HG03060 (cell line): Measurements from ENCODE around the gene OR2AK2.
A peak's percentile ranks its signal among the peaks of the same experiment; 100 is the strongest.

Source experiments
- ATAC-seq: cut with Tn5 transposase; IDR thresholded peaks from one replicate; pipeline ENCODE4 v1.9.1; 2021; ENCODE audit warnings: low read depth, moderate number of reproducible peaks; ENCODE audit not compliant: unreplicated experiment

Gene OR2AK2, protein sequence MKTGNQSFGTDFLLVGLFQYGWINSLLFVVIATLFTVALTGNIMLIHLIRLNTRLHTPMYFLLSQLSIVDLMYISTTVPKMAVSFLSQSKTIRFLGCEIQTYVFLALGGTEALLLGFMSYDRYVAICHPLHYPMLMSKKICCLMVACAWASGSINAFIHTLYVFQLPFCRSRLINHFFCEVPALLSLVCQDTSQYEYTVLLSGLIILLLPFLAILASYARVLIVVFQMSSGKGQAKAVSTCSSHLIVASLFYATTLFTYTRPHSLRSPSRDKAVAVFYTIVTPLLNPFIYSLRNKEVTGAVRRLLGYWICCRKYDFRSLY

DNA sequence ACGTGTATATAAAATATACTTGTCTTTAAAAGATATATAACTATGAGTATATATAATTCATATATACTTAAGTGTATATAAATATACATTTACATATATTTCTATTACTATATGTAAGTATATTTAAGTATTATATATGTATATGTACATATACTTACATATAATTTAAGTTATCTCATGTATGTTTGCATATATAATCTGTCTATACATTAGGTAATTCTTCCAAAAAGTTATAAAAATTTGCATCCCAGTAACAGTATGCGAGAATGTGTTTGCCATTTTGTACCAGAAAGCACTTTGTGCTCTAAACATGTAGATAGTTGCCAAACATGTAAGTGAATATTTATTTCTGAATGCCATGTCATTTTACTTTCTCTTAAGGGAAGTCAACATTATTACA lies at the start of gene OR2AK2:
Gene OR2AK2 (plus strand): TSS at position 301 of the 400 bp plus-strand sequence. CDS start 144 bp downstream, outside the sequence.
- ATAC-seq, result no peak

DNA sequence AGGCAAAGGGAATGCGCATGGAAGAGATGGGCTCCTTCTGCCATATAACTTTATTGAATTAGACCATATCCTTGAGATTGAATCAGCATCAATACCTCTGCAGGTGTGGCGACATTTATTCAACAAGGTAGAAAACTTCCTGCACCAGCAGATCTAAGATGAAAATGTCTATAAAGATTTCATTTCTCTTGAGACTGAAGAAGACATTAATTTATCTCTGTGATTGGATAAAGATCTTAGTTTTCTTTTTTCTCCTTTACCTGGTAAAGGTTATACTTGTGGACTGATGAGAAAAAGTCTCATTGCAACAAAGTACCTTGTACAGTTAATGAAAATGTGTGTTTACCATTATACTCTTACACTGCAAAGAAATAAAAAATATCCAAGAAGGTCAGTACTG lies 45.1 kb upstream of the OR2AK2 start, which contains the start of gene OR2T8:
Gene OR2T8 (plus strand): TSS at position 301 of the 400 bp plus-strand sequence. CDS start 766 bp downstream, outside the sequence.
- no peak for ATAC-seq

DNA sequence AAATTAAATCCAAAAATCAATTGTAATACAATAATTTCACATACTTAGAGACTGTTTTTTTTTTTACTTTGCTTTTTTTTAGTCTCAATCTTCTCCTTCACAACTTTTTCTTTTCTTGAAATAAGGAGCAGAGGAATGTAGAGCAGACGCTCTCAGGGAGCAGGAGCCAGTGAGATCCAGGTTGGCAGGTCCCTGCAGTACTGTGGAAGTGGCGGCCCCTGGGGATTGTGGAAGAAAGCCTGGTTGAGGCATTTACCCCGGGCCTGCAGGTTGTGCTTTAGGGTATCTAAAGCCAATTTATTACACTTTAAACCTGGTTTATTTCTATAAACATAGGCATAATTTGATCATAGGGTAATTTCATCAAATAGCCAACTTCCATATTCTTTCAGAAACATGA lies 41.1 kb upstream of the OR2AK2 start:
- ATAC-seq, result no peak

DNA sequence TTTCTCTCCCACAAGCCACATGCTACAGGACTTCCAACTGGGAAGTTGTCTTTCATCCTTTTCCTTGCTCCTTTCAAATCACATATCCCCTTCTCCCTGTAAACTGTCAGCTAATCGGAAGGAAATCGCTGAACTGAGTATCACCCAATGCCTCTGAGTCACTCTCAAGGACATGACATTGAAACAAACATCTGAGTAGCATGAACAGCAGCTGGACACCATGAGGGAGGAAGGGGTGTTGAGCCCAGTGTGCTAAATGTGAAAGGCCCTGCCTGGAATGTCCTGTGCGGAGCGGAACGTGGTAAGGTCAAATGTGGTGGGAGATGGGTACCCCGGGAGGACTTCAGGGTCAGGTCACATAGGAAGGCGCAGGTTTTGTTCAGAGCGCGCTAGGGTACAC lies 40.2 kb upstream of the OR2AK2 start, which contains the start of gene OR2AJ1:
Gene OR2AJ1 (plus strand): TSS at position 22 of the 400 bp plus-strand sequence. CDS start 8,880 bp downstream, outside the sequence.
- no peak for ATAC-seq

DNA sequence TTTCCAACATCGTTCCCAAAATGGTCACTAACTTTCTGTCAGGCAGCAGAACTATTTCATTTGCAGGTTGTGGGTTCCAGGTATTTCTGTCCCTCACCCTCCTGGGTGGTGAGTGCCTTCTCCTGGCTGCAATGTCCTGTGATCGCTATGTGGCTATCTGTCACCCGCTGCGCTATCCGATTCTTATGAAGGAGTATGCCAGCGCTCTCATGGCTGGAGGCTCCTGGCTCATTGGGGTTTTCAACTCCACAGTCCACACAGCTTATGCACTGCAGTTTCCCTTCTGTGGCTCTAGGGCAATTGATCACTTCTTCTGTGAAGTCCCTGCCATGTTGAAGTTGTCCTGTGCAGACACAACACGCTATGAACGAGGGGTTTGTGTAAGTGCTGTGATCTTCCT lies 31.0 kb upstream of the OR2AK2 start:
- no peak for ATAC-seq

DNA sequence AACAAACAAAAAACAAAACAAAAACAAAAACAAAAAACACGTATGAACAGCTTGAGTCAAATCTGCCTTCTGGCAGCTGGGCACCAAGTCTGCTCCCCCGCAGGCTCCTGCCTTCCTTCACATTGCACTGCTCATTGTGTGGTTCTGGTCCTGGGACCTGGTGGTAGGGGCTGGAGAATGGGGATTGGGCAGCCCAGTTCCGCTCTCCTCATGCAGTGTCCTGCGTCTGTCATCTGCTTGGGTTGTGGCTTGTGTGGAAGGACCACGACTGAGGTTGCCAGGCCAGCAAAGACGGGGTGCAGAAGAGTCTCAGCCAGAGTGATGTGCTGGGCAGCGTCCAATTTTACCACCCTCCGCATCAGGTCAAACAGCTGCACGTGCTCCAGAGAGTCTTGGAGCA lies 29.3 kb upstream of the OR2AK2 start:
- no peak for ATAC-seq

DNA sequence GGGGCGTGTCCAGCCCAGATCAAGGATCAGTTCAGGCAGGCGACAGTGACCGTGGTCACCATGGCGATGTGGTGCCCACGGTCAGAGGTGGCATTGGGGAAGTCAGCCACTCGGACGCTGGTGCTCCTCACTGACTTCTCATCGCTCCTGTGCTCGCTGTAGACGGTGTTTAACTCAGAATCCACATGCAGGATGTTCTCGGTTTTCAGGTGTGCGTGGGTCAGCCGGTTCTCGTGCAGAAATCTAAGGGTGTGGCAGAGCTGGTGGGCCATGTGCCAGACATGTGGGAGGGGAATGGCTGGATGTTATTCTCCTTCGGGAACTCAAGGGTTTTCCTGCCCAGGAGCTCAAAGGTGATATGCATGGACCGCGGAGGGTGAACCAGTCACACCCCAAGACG lies 28.6 kb upstream of the OR2AK2 start:
- ATAC-seq, result no peak

DNA sequence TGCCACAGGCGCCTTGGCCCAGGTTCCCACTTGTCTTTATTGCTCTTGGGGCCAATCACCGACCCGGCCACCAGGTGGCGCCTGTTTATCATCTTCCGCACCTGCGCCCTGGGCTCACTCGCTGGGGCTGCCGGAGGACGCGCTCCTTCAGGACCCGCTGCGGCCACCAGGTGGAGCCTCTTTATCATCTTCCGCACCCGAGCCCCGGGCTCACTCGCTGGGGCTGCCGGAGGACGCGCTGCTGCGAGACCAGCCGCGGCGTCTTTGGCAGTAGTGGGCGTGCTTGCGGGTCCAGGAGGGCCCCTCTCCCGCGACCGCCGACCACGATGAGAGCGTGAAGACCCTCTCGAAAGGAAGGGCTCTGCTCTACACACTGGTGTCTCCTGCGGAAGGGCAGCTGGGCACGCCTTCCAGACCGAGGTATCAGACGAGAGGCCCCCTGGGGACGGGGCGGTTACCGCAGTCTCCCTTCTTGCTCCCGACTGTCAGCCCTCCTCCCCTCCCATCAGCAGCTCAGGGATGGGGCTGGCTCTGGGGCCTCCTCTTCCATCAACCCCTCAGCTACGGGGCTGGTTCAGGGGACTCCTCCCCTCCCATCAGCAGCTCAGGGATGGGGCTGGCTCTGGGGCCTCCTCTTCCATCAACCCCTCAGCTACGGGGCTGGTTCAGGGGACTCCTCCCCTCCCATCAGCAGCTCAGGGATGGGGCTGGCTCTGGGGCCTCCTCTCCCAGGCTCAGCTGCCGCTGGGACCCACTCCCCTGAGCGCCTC lies 27.9 kb upstream of the OR2AK2 start:
- peak; percentile 99 for ATAC-seq

DNA sequence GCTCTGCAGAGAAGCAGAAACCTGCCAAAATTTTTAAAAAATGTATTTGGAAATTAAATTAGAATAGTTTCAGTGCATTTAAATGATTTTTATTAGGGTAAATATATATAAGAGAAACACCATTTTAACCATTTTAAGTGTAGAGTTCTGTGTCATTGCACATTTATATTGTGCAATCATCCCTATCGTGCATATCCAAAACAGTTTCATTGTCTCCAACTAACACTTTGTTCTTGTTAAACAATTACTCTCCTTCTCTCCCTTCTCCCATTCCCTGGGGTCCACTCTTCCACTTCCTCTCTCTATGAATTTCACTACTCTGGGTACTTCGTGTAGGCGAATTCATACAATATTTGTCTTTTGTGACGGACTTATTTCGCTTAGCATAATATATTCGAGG lies 22.4 kb upstream of the OR2AK2 start:
- no peak for ATAC-seq

DNA sequence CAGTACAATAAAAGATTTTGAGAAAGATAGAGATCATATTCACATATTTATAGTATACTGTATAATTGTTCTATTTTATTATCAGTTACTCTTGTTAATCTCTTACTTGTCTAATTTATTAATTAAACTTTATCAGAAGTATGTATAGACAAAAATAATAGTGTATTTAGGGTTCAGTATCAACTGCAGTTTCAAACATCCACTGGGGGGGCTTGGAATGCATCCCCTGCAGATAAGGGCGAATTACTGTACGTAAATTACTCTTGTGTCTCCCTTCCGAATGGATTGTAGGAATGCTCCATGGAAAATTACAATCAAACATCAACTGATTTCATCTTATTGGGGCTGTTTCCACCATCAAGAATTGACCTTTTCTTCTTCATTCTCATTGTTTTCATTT lies 16.5 kb upstream of the OR2AK2 start, which contains the start of gene OR2L8:
Gene OR2L8 (plus strand): TSS at position 301 of the 400 bp plus-strand sequence. CDS start 0 bp downstream, at position 301.
- ATAC-seq, result no peak

DNA sequence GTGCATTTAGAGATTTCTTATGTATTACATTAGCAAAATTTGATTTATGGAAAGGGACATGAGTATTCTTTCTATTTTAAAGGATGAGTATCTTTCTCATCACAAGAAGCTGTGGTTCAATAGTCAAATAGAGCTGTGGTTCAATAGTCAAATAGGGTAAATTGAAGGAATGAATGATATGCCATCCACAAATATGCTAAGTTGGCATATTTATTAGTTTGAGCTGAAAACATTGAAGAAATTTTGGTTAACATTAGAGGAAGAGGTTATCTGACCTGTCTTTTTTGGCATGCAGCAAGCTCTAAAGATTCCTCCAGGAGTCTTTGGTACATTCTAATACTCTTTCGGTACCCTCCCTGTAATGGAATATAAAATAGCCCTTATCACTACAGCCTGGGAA lies 11.6 kb upstream of the OR2AK2 start:
- no peak for ATAC-seq

DNA sequence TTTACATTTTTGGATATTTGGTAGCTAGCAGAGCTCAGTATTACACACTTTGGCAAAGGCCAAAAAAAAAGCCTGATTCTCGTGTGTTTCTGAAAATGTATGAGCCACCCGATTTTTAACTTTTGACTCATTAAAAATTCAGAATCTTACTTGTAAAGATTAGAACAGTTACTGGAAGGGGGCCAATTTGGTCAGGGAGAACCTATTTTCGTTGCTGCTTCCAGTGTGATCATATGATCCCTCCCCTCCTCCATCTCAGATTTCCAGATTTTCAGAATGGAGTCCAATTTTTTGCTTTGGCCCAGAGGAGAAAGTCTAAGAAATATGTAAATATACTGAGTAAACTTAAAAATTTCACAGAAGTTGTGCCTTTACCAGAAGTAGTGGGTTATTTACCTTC lies 3.2 kb upstream of the OR2AK2 start:
- no peak for ATAC-seq

DNA sequence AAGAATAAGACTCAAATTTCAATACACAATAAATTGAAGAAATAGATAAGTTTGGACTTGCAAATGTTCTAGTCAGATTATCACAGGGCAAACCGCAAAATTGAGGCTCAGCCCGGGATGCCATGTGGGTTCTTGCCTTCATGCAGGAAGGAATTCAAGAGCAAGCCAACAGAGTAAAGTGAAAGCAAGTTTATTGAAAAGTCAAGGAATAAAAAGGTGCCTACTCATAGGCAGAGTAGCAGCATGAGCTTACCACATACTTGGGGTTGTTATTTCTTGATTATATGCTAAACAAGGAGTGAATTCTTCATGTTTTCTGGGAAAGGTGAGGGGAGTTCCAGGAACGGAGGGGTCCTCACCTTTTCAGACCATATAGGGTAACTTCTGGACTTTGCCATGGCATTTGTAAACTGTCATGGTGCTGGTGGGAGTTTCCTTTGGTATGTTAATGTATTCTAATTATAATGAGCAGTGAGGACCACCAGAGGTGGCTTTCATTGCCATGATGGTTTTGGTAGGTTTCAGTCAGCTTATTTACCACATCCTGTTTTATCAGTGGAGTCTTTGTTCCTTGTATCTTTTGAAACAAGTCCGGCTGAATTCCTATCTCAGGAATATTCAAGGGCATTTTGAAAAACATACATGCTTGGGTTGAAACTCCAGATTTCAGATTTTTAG lies 2.0 kb upstream of the OR2AK2 start:
- ATAC-seq, result no peak

DNA sequence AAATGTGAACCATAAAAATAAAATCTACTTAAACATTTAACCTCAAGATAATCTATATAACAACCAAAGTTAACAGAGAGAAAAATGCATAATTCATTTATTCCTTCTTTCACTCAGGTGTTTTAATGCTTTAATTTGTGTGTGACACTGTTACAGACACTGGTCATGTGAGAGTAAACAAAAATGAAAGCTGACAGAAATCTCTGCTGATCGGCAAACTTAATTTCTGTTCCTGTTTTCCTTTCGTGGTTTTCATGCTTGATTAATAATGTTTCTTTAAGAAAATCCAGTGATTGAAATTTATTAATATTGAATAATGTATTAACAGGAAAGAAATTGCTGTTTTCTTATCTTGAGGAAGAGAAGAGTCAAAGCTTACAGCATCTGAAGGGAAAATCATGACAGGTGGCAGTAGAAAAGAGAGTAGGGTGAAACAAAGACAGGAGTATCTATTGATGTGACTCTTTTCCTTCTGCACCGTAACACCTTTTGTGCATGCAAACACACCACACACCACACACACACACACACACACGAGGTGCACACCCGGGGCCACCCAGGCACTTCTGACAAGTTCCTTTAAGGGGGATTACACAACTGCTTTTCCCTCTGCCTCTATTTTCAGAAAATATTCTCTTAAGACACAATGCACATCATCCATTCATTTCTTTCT lies 1.6 kb downstream of the OR2AK2 start:
- ATAC-seq, result peak; percentile 83

DNA sequence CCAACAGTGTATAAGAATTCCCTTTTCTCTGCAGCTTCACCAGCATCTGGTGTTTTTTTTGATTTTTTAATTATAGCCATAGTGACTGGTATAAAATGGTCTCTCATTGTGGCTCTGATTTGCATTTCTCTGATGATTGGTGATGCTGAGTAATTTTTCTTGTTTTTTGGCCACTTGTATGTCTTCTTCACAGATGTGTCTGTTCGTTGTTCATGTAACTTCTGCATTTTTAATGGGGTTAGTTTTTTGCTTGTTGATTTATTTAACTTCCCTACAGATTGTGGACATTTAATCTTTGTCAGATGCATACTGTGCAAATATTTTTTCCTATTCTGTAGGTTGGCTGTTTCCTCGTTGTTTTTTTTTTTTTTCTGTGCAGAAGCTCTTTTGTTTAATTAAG lies 28.0 kb downstream of the OR2AK2 start:
- no peak for ATAC-seq

DNA sequence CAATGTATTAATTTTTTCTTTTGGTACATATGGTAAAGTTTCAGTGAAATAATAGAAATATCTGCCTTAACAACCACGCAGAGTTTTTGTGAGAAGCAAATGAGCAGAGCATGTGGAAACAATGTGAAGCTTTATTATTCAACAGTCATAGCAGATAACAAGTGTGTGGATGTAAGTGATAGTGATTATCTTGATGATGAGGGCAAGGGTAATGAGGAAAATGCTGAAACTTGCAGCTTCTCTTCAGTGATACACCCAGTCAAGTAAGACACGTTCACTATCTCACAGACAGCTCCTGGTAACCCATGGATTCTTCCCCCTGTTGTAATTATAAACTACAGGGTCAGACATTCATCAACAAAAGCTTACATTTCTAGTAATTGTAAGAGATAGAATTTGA lies 33.8 kb downstream of the OR2AK2 start:
- ATAC-seq, result no peak

DNA sequence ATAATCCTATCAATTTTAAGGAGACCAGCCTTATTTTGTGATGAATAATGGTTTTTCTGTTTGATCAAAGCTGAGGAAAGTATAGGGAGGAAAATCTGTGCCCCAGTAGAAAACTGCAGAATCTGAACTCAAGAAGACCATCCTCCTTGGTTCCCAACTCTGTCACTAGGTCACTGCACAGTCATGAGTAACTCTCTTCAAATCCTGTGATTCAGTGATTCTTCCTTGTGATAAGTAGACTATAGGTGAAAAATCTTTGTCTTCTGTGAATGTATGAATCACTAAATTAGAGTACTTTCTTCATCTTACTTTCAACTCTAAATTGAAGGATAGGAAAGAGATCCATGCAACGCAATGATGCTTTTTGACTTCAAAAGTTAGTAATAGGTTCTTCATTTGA lies 35.1 kb downstream of the OR2AK2 start:
- no peak for ATAC-seq

DNA sequence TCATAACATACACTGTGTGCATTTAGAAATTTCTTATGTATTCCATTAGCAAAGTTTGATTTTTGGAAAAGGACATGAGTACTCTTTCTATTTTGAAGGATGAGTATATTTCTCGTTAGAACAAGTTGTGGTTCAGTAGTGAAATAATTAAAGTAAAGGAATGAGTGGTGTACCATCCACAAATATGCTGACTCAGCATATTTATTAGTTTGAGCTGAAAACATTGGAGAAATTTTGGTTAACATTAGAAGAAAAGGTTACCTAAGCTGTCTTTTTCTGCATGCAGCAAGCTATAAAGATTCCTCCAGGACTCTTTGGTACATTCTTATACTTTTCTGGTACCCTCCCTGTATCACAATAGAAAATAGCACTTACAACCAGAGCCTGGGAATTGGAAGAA lies 42.7 kb downstream of the OR2AK2 start:
- ATAC-seq, result no peak

DNA sequence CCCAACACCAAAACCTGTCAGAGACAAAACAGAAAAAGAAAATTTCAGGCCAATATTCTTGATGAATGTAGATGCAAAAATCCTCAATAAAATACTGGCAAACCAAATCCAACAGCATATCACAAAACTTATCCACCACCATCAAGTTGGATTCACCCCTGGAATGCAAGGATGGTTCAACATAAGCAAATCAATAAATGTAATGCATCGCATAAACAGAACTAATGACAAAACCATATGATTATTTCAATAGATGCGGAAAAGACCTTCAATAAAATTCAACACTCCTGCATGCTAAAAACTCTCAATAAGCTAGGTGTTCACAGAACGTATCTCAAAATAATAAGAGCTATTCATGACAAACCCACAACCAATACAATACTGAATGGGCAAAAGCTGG lies 44.6 kb downstream of the OR2AK2 start:
- no peak for ATAC-seq

DNA sequence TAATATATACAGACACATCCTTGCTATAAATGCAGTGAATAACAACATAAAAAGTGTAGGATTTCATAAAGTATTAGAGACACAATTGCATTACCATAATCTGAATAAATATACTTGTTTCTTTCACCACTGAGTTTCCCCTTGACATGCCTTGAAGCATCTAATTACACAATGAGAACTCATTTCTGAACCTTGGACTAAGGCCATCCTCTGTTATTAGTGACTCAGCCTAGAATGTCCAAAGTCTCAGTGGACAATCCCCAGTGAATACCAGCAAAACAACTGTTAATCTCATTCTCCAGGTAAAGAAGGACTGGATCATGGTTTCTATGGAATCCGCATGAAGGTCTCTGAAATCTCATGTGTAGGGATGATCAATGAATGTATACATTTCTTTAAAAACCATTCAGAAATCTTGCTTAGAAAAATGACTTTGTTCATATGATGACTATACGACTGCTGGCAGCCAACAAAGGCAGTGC lies 48.2 kb downstream of the OR2AK2 start, which contains the start of gene OR2L5:
Gene OR2L5 (plus strand): TSS at position 432 of the 482 bp plus-strand sequence. CDS start 8,288 bp downstream, outside the sequence.
- no peak for ATAC-seq
